ENCODE results near the gene PRCP. TPM values are rescaled to one million over a fixed set of nuclear protein-coding genes. Genes with fewer than 3 reads are reported as not detected.

PRCP gene
- total and polyA plus RNA-seq, 2 donors (not counting 3 experiments of a cell fraction or from before 2014, with no cell fraction given), result 170 to 277 TPM

DNA sequence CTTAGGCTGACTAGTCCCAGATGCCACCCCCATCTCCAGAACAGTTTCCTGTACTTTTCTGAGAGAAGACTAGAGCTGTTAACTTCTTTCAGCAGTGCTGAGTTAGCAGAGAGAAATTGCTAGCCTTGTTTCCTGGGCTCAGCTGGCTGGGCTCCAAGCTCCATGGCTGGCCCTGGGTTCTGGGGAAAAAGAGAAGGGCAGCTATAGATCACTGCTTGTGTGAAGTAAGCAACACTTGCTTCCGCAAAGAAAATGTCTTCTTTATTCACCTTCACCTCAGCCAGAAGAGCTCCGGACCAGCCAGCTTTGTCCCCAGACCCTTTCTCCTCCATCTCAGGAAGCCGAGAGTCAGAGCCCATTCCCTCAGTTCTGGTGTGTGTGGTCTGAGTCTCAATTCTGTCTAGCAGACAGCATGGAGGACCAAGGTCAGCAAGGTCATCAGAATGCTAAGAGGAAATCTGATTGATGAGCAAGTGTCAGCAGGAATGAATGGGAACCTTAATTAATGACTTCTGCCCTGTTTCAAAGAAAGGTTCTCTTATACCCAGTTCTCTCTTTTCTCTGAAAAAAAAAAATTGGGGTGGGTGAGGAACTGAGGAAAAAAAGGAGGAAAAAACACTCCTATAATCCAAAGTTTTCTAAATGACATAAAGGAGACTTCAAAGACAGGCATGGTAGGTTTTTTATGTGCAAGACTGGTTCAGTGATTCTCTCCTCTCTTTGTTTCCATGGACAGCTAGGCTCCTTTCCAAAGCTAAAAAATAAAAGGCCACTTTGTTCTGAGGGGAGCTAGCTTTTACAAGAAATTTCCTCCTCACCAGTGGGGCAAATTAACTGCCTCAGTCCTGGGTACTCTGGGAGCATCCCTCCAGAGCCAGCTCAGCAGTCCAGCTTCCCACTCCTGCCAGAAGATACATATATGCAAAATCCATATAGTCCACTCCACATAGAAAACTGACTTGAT is 103.0 kb downstream of the PRCP start:
- CTCF ChIA-PET, result interaction anchor here (1.2 to 1.4 kb wide), 2 partner anchors 11 to 22 kb away, joined by 4 to 5 read pairs; no protein-coding TSS in a partner anchor
- no TSS peak for BruUV-seq (replicated peaks)

More for the DNA sequence above, 103.0 kb downstream of the PRCP start:
- no peak overlapping the region for H3K9ac ChIP-seq (replicated peaks; ENCODE audit: extremely low read depth, insufficient read depth, low read length)
- no peaks in the 10 kb centered on the region for H3K36me3 ChIP-seq (ENCODE audit: control insufficient read depth in 2 of 2, extremely low read depth in 1 of 2, insufficient read depth in 2 of 2, low read length in 2 of 2)
- H3K27ac ChIP-seq (ENCODE audit: insufficient read depth, low read depth, low read length), result no peak overlapping the region
- peak overlapping the region; percentile 34 for H2AFZ ChIP-seq (ENCODE audit: low read depth, low read length)
- POLR2A ChIA-PET, result no interaction called here
- H3K4me2 ChIP-seq (ENCODE audit: insufficient read depth, low read length), result no peak overlapping the region
- H3K9me1 ChIP-seq (replicated peaks; ENCODE audit: control insufficient read depth, extremely low read depth, insufficient read depth, low read length), result no peaks in the 10 kb centered on the region
- no peaks in the 10 kb centered on the region for H3K79me2 ChIP-seq (ENCODE audit: control insufficient read depth, insufficient read depth, low read length)
- intact Hi-C loops (cut with micrococcal nuclease), result no loop called here
- dilution Hi-C loops (cut with MboI; ENCODE audit: extremely low pct_ligation_motif_present, low sequenced_read_pairs), result no loop called here
- DNase-seq (ENCODE audit: low read depth, low spot score) (no peak), FAIRE-seq (no peak)
- no peaks in the 10 kb centered on the region for H3K27me3 ChIP-seq (ENCODE audit: control insufficient read depth in 2 of 2, insufficient read depth in 2 of 2, low read length in 2 of 2)
- no peaks in the 10 kb centered on the region for H4K20me1 ChIP-seq (replicated peaks; ENCODE audit: control insufficient read depth, extremely low read depth, insufficient read depth, low read length)
- no peaks in the 10 kb centered on the region for H3K9me3 ChIP-seq (replicated peaks; ENCODE audit: control insufficient read depth, insufficient read depth, low read length)
- no peak for TF ChIP-seq MYC (IDR thresholded peaks at IDR 0.05; ENCODE audit: low read depth, low read length)
- TF ChIP-seq, protein P1, sequence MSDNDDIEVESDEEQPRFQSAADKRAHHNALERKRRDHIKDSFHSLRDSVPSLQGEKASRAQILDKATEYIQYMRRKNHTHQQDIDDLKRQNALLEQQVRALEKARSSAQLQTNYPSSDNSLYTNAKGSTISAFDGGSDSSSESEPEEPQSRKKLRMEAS (IDR thresholded peaks at IDR 0.05; ENCODE audit: insufficient read depth, insufficient read length), result no peak
- no peak for TF ChIP-seq GATA2 (IDR thresholded peaks at IDR 0.05; ENCODE audit: insufficient read depth, insufficient read length, low read depth, low read length)
- TF ChIP-seq JUN (IDR thresholded peaks at IDR 0.05; ENCODE audit: borderline replicate concordance, insufficient read depth, insufficient read length, low read depth), result no peak
- TF ChIP-seq POLR2A (IDR thresholded peaks at IDR 0.05; ENCODE audit: low read depth, low read length), result no peak
- no peak for TF ChIP-seq EZH2 (IDR thresholded peaks at IDR 0.05; ENCODE audit: borderline replicate concordance, low read depth, low read length, severe bottlenecking)
- no peak for TF ChIP-seq FOS (IDR thresholded peaks at IDR 0.05; ENCODE audit: borderline replicate concordance, insufficient read depth, low read length)
- no peak for TF ChIP-seq POLR2AphosphoS5 (IDR thresholded peaks at IDR 0.05; ENCODE audit: insufficient read depth, low read depth, low read length)
- TF ChIP-seq, protein P2, sequence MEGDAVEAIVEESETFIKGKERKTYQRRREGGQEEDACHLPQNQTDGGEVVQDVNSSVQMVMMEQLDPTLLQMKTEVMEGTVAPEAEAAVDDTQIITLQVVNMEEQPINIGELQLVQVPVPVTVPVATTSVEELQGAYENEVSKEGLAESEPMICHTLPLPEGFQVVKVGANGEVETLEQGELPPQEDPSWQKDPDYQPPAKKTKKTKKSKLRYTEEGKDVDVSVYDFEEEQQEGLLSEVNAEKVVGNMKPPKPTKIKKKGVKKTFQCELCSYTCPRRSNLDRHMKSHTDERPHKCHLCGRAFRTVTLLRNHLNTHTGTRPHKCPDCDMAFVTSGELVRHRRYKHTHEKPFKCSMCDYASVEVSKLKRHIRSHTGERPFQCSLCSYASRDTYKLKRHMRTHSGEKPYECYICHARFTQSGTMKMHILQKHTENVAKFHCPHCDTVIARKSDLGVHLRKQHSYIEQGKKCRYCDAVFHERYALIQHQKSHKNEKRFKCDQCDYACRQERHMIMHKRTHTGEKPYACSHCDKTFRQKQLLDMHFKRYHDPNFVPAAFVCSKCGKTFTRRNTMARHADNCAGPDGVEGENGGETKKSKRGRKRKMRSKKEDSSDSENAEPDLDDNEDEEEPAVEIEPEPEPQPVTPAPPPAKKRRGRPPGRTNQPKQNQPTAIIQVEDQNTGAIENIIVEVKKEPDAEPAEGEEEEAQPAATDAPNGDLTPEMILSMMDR (IDR thresholded peaks at IDR 0.05; ENCODE audit: extremely low read depth in 1 of 2, insufficient read depth in 1 of 2, low read depth in 1 of 2, low read length in 2 of 2), result no peak
- H3K4me3 ChIP-seq (replicated peaks in 1 of 3; ENCODE audit: insufficient read depth in 1 of 3, low read depth in 1 of 3, low read length in 3 of 3), result no peak overlapping the region
- peaks cover 28% of the 10 kb centered on the region for H3K4me1 ChIP-seq (ENCODE audit: control insufficient read depth, extremely low read depth, insufficient read depth, low read length)

Data from endothelial cell of umbilical vein (primary cell).